Neural cell (in vitro differentiated cells): ENCODE data around the gene PRKAG2. TPM values are rescaled to one million over a fixed set of nuclear protein-coding genes. Genes with fewer than 3 reads are reported as not detected.

Experiments
- H2AFZ ChIP-seq: fragments of 200-600, 300-800 bp; sonication (generic), shearing (Covaris generic); 2 replicates; pipeline ENCODE4 v1.6.0; 2014; ENCODE audit warnings: low read depth, mild to moderate bottlenecking, antibody characterized with exemption, low read length, moderate library complexity
- H3F3A ChIP-seq: fragments of 200-600 bp; shearing (Covaris generic); 2 replicates; pipeline ENCODE4 v1.6.1; 2016; ENCODE audit warnings: mild to moderate bottlenecking, moderate library complexity, mixed read lengths, antibody characterized with exemption, low read length; ENCODE audit not compliant: insufficient read depth, poor library complexity, severe bottlenecking
- H3K27ac ChIP-seq: fragments of 200-600, 300-800 bp; sonication (generic), shearing (Covaris generic); 2 replicates; pipeline ENCODE4 v1.5.1; 2014; ENCODE audit warnings: mild to moderate bottlenecking, low read length, moderate library complexity
- H3K27me3 ChIP-seq: fragments of 300-800, 200-600 bp; sonication (generic), shearing (Covaris generic); 2 replicates; pipeline ENCODE4 v1.6.0; 2014; ENCODE audit warnings: mild to moderate bottlenecking, low read depth, low read length, moderate library complexity; ENCODE audit not compliant: insufficient read depth
- H3K36me3 ChIP-seq: fragments of 300-800, 200-600 bp; sonication (generic), shearing (Covaris generic); 2 replicates; pipeline ENCODE4 v1.5.1; 2014; ENCODE audit warnings: mild to moderate bottlenecking, antibody characterized with exemption, low read length, moderate library complexity; ENCODE audit not compliant: insufficient read depth
- H3K4me2 ChIP-seq: fragments of 300-800, 200-600 bp; sonication (generic), shearing (Covaris generic); 2 replicates; pipeline ENCODE4 v1.6.0; 2014; ENCODE audit warnings: mild to moderate bottlenecking, low read length
- H3K4me3 ChIP-seq: fragments of 300-800, 200-600 bp; sonication (generic), shearing (Covaris generic); 2 replicates; pipeline ENCODE4 v1.5.1; 2014; ENCODE audit warnings: mild to moderate bottlenecking, low read length, moderate library complexity
- H3K79me2 ChIP-seq: fragments of 200-600 bp; shearing (Covaris generic); replicated peaks from 2 replicates; pipeline ENCODE4 v1.6.0; 2014; ENCODE audit warnings: mild to moderate bottlenecking, low read length, moderate library complexity; ENCODE audit not compliant: insufficient read depth
- H3K9ac ChIP-seq: fragments of 300-800, 200-600 bp; sonication (generic), shearing (Covaris generic); 2 replicates; pipeline ENCODE4 v1.6.1; 2016; ENCODE audit warnings: mild to moderate bottlenecking, low read length, mixed read lengths
- H3K9me2 ChIP-seq: fragments of 200-600 bp; shearing (Covaris generic); 2 replicates; pipeline ENCODE4 v1.6.1; 2016; ENCODE audit warnings: mild to moderate bottlenecking, low read length, mixed read lengths; ENCODE audit not compliant: insufficient read depth
- H3K9me3 ChIP-seq: fragments of 200-600, 300-800 bp; sonication (generic), shearing (Covaris generic); 2 replicates; pipeline ENCODE4 v1.6.1; 2016; ENCODE audit warnings: mild to moderate bottlenecking, mixed run types, low read length, moderate library complexity, mixed read lengths
- H4K20me1 ChIP-seq: fragments of 200-600 bp; shearing (Covaris generic); 2 replicates; pipeline ENCODE4 v1.6.1; 2016; ENCODE audit warnings: mild to moderate bottlenecking, mixed run types; ENCODE audit not compliant: insufficient read depth
- EP300 ChIP-seq: fragments of 450-650 bp; conservative IDR thresholded peaks from 2 replicates; pipeline ENCODE4 v1.6.1; 2014; ENCODE audit warnings: antibody characterized with exemption, mild to moderate bottlenecking, moderate library complexity; ENCODE audit not compliant: poor library complexity, severe bottlenecking
- EZH2 ChIP-seq: fragments of 200-600, 300-800 bp; shearing (Covaris generic), sonication (generic); IDR thresholded peaks from 2 replicates; pipeline ENCODE4 v1.6.1; 2014; ENCODE audit warnings: antibody characterized with exemption, low read length, borderline replicate concordance, mild to moderate bottlenecking; ENCODE audit not compliant: insufficient read depth, poor library complexity, severe bottlenecking
- MXI1 ChIP-seq: fragments of 450-650 bp; conservative IDR thresholded peaks from 2 replicates; pipeline ENCODE4 v1.6.1; 2014; ENCODE audit warnings: antibody characterized with exemption, mild to moderate bottlenecking; ENCODE audit not compliant: poor library complexity, severe bottlenecking
- POLR2AphosphoS5 ChIP-seq: IDR thresholded peaks from 2 replicates; pipeline ENCODE4 v1.6.1; 2012
- RAD21 ChIP-seq: fragments of 450-650 bp; conservative IDR thresholded peaks from 2 replicates; pipeline ENCODE4 v1.6.1; 2014; ENCODE audit warnings: antibody characterized with exemption, mild to moderate bottlenecking, moderate library complexity
- REST ChIP-seq: IDR thresholded peaks from 2 replicates; pipeline ENCODE4 v1.6.1; 2012; ENCODE audit warnings: borderline replicate concordance
- SMC3 ChIP-seq: fragments of 450-650 bp; conservative IDR thresholded peaks from 2 replicates; pipeline ENCODE4 v1.6.1; 2014; ENCODE audit warnings: antibody characterized with exemption, mild to moderate bottlenecking, moderate library complexity; ENCODE audit not compliant: poor library complexity
- TAF1 ChIP-seq: IDR thresholded peaks from 2 replicates; pipeline ENCODE4 v1.6.1; 2012; ENCODE audit warnings: low read depth
- polyA plus RNA-seq: library from polyadenylated mRNA; depleted of rRNA; stranded (reverse); fragments of >200 nt; gene quantifications from 2 replicates; pipeline ENCODE4 v1.2.3, GENCODE V29; 2014
- TF ChIP-seq, protein P1 (sequence below): fragments of 450-650 bp; IDR thresholded peaks from 2 replicates; pipeline ENCODE4 v1.5.1; 2014; ENCODE audit warnings: antibody characterized with exemption, mild to moderate bottlenecking, moderate library complexity; ENCODE audit not compliant: poor library complexity, severe bottlenecking

The PRKAG2 gene
- polyA plus RNA-seq, 1 donor from 2014 or later, result 22.9 TPM

DNA sequence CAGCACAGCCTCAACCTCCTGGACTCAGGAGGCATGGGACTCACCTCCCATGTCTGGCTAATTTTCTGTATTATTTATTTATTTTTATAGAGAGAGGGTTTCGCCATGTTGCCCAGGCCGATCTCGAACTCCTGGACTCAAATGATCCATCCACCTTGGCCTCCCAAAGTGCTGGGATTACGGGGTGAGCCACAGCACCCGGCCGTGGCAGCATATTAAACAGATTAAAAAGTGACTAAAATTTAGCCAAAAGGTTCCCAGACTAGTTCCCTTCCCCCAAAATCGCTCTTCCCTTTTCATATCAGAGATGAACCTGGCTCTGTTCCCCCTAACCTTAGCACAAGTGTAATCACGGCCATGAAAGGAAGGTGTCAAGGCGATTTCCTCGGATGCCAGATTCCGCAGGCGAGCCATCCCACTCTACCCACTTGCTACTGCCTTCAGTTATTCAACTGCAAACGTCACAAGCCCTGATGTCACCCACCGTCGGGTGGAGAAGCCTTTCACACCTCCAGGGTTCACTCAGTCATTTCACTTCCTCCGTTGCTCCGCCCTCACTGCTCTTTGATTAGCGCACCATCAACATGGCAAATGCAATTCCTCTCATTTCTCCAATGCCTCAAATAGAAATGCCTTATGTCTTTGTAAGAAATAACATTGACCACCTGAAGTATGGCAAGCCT lies 252.5 kb downstream of the PRKAG2 start:
- Histone ChIP-seq H3K9me2 (no peaks in the 10 kb centered on the region), H3K4me2 (no peak overlapping the region), H3K9me3 (no peaks in the 10 kb centered on the region), H3F3A (no peaks in the 10 kb centered on the region), H3K27ac (no peak overlapping the region), H4K20me1 (no peaks in the 10 kb centered on the region), H3K9ac (no peak overlapping the region), H3K36me3 (no peaks in the 10 kb centered on the region), H3K79me2 (peaks cover under 1% of the 10 kb centered on the region), H2AFZ (no peak overlapping the region), H3K27me3 (no peaks in the 10 kb centered on the region), H3K4me3 (no peak overlapping the region)
- TF ChIP-seq MXI1, result no peak
- no peak for TF ChIP-seq SMC3
- no peak for TF ChIP-seq POLR2AphosphoS5
- TF ChIP-seq TAF1, result no peak
- TF ChIP-seq RAD21, result no peak
- TF ChIP-seq, protein P1, sequence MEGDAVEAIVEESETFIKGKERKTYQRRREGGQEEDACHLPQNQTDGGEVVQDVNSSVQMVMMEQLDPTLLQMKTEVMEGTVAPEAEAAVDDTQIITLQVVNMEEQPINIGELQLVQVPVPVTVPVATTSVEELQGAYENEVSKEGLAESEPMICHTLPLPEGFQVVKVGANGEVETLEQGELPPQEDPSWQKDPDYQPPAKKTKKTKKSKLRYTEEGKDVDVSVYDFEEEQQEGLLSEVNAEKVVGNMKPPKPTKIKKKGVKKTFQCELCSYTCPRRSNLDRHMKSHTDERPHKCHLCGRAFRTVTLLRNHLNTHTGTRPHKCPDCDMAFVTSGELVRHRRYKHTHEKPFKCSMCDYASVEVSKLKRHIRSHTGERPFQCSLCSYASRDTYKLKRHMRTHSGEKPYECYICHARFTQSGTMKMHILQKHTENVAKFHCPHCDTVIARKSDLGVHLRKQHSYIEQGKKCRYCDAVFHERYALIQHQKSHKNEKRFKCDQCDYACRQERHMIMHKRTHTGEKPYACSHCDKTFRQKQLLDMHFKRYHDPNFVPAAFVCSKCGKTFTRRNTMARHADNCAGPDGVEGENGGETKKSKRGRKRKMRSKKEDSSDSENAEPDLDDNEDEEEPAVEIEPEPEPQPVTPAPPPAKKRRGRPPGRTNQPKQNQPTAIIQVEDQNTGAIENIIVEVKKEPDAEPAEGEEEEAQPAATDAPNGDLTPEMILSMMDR, result no peak
- TF ChIP-seq EZH2, result no peak
- TF ChIP-seq EP300, result no peak
- TF ChIP-seq REST, result no peak

GRCh38 chr7:151623766-151624165 lies 253.1 kb downstream of the PRKAG2 start:
- H4K20me1 ChIP-seq, result no peaks in the 10 kb centered on the region
- H3K9me2 ChIP-seq, result no peaks in the 10 kb centered on the region
- H2AFZ ChIP-seq, result no peak overlapping the region
- H3F3A ChIP-seq, result no peaks in the 10 kb centered on the region
- no peaks in the 10 kb centered on the region for H3K36me3 ChIP-seq
- no peaks in the 10 kb centered on the region for H3K27me3 ChIP-seq
- no peaks in the 10 kb centered on the region for H3K9me3 ChIP-seq
- H3K4me2 ChIP-seq, result no peak overlapping the region
- no peak overlapping the region for H3K27ac ChIP-seq
- no peaks in the 10 kb centered on the region for H3K79me2 ChIP-seq
- H3K4me3 ChIP-seq, result no peak overlapping the region
- H3K9ac ChIP-seq, result no peak overlapping the region
- TF ChIP-seq RAD21 (no peak), TAF1 (no peak), EZH2 (no peak), EP300 (no peak), POLR2AphosphoS5 (no peak), SMC3 (no peak)
